Spleen (tissue), 7 donors: Measurements from ENCODE around the gene LRRC32.

Experiments
- POLR2A ChIP-seq, 3 donors: fragments of 450-650 bp; IDR thresholded peaks; one replicate each; pipeline ENCODE4 v1.5.1; 2017; ENCODE audit warnings: antibody characterized with exemption in 3 of 3, mild to moderate bottlenecking in 1 of 3
- TF ChIP-seq, protein P1 (sequence below), 11 experiments: fragments of 200-600 bp in 7 of 11; fragments of 450-650 bp in 4 of 11; sonication (generic) in 4 of 11; IDR thresholded peaks in 8 of 11; conservative IDR thresholded peaks in 3 of 11; 1 replicate in 7 of 11; 2 replicates in 4 of 11; pipeline versions ENCODE4 v1.4.0 to v1.8.0; 2016 to 2021; ENCODE audit warnings: antibody characterized with exemption in 11 of 11, inconsistent platforms in 4 of 11, mild to moderate bottlenecking in 1 of 11
- donor health status: DM: no; HTN: no; CAD: no; lungs with moderate emphysema.
- donor health status: DM: no; HTN: no; CAD: no.
- donor health status: DM: no; HTN: no; CAD: no.

GRCh38 chr11:76666408-76666807, 4.1 kb downstream of the LRRC32 start:
- TF ChIP-seq, protein P1, sequence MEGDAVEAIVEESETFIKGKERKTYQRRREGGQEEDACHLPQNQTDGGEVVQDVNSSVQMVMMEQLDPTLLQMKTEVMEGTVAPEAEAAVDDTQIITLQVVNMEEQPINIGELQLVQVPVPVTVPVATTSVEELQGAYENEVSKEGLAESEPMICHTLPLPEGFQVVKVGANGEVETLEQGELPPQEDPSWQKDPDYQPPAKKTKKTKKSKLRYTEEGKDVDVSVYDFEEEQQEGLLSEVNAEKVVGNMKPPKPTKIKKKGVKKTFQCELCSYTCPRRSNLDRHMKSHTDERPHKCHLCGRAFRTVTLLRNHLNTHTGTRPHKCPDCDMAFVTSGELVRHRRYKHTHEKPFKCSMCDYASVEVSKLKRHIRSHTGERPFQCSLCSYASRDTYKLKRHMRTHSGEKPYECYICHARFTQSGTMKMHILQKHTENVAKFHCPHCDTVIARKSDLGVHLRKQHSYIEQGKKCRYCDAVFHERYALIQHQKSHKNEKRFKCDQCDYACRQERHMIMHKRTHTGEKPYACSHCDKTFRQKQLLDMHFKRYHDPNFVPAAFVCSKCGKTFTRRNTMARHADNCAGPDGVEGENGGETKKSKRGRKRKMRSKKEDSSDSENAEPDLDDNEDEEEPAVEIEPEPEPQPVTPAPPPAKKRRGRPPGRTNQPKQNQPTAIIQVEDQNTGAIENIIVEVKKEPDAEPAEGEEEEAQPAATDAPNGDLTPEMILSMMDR (IDR thresholded peaks at IDR 0.05 in 8 of 11, conservative IDR thresholded peaks at IDR 0.05 in 3 of 11), result no peak
- no peak for TF ChIP-seq POLR2A (IDR thresholded peaks at IDR 0.05)
